HEK293 (cell line): ENCODE data around the gene KLF13.

Experiments used
- CTCF ChIA-PET: fragments of 350-600 bp; formaldehyde crosslinking; extraction: SDS; loops from one replicate; lab custom pipeline; 2021; ENCODE audit warnings: antibody characterized with exemption; lab: Yijun Ruan, JAX
- POLR2A ChIA-PET: fragments of 300-600 bp; formaldehyde crosslinking; extraction: SDS; loops from one replicate; lab custom pipeline; 2020; ENCODE audit warnings: antibody characterized with exemption, inconsistent platforms; lab: Yijun Ruan, JAX
- H3K27ac ChIP-seq: fragments of 200-500 bp; sonication (Bioruptor generic); 2 replicates; pipeline ENCODE4 v1.5.1; 2014; ENCODE audit warnings: low read depth, low read length, control low read depth, inconsistent platforms; ENCODE audit errors: extremely low read depth
- H3K36me3 ChIP-seq, 2 experiments: fragments of 200-500 bp in 1 of 2; sonication (Bioruptor generic) in 1 of 2; 1 replicate in 1 of 2; 2 replicates in 1 of 2; pipeline ENCODE4 v1.5.1; 2014 to 2017; ENCODE audit warnings: inconsistent platforms in 2 of 2, low read length in 2 of 2; ENCODE audit not compliant: control insufficient read depth in 2 of 2, insufficient read depth in 1 of 2
- H3K4me1 ChIP-seq: fragments of 200-500 bp; sonication (Bioruptor generic); 2 replicates; pipeline ENCODE4 v1.5.1; 2014; ENCODE audit warnings: mild to moderate bottlenecking, low read length, inconsistent platforms; ENCODE audit not compliant: control insufficient read depth, insufficient read depth
- H3K4me3 ChIP-seq: 2 replicates; pipeline ENCODE4 v1.5.1; 2011; ENCODE audit warnings: low read depth, mild to moderate bottlenecking, control low read depth, low read length, moderate library complexity
- H3K9me3 ChIP-seq: fragments of 200-500 bp; sonication (Bioruptor generic); 2 replicates; pipeline ENCODE4 v1.5.1; 2014; ENCODE audit warnings: low read depth, low read length, inconsistent platforms; ENCODE audit not compliant: control insufficient read depth, insufficient read depth
- CTCF ChIP-seq: fragments of 450-650 bp; formaldehyde crosslinking; IDR thresholded peaks from 2 replicates; pipeline ENCODE4 v1.5.1; 2016; ENCODE audit warnings: missing biosample characterization, missing genetic modification characterization
- EGR2 ChIP-seq: fragments of 450-650 bp; formaldehyde crosslinking; IDR thresholded peaks from 2 replicates; pipeline ENCODE4 v1.5.1; 2016; ENCODE audit warnings: low read depth, missing biosample characterization, missing genetic modification characterization
- GLIS1 ChIP-seq: fragments of 450-650 bp; formaldehyde crosslinking; IDR thresholded peaks from 2 replicates; pipeline ENCODE4 v1.5.1; 2016; ENCODE audit warnings: missing biosample characterization, missing genetic modification characterization
- GLIS2 ChIP-seq: fragments of 450-650 bp; formaldehyde crosslinking; IDR thresholded peaks from 2 replicates; pipeline ENCODE4 v1.5.1; 2016; ENCODE audit warnings: missing biosample characterization, missing genetic modification characterization
- KLF7 ChIP-seq: fragments of 450-650 bp; formaldehyde crosslinking; IDR thresholded peaks from 2 replicates; pipeline ENCODE4 v1.5.1; 2016; ENCODE audit warnings: missing biosample characterization, missing genetic modification characterization, borderline replicate concordance
- KLF8 ChIP-seq: fragments of 450-650 bp; formaldehyde crosslinking; IDR thresholded peaks from 2 replicates; pipeline ENCODE4 v1.5.1; 2016; ENCODE audit warnings: missing biosample characterization, missing genetic modification characterization
- PATZ1 ChIP-seq: fragments of 450-650 bp; formaldehyde crosslinking; IDR thresholded peaks from 2 replicates; pipeline ENCODE4 v1.5.1; 2016; ENCODE audit warnings: missing biosample characterization, missing genetic modification characterization
- SETDB1 ChIP-seq: IDR thresholded peaks from one replicate; pipeline ENCODE4 v1.6.1; 2017; ENCODE audit warnings: mild to moderate bottlenecking, low read length, moderate library complexity, mixed read lengths; ENCODE audit not compliant: insufficient read length
- SP3 ChIP-seq: fragments of 450-650 bp; formaldehyde crosslinking; IDR thresholded peaks from 2 replicates; pipeline ENCODE4 v1.5.1; 2016; ENCODE audit warnings: missing biosample characterization, missing genetic modification characterization
- ZBTB48 ChIP-seq: fragments of 450-650 bp; formaldehyde crosslinking; IDR thresholded peaks from 2 replicates; pipeline ENCODE4 v1.5.1; 2016; ENCODE audit warnings: missing biosample characterization, missing genetic modification characterization
- ZBTB6 ChIP-seq: fragments of 450-650 bp; formaldehyde crosslinking; IDR thresholded peaks from 2 replicates; pipeline ENCODE4 v1.5.1; 2017; ENCODE audit warnings: missing biosample characterization, missing genetic modification characterization
- ZBTB8A ChIP-seq: fragments of 450-650 bp; formaldehyde crosslinking; IDR thresholded peaks from 2 replicates; pipeline ENCODE4 v1.5.1; 2016; ENCODE audit warnings: missing biosample characterization, missing genetic modification characterization
- ZNF26 ChIP-seq: fragments of 450-650 bp; formaldehyde crosslinking; IDR thresholded peaks from 2 replicates; pipeline ENCODE4 v1.5.1; 2016; ENCODE audit warnings: missing biosample characterization, missing genetic modification characterization
- ZNF274 ChIP-seq, 2 experiments: fragments of 200-500 bp in 1 of 2; fragments of 450-650 bp in 1 of 2; sonication (Bioruptor generic) in 1 of 2; formaldehyde crosslinking in 1 of 2; IDR thresholded peaks; 2 replicates each; pipeline versions ENCODE4 v1.5.1 to v1.6.1; 2014 to 2016; ENCODE audit warnings: borderline replicate concordance in 1 of 2, inconsistent platforms in 1 of 2, low read length in 1 of 2, missing biosample characterization in 1 of 2, missing genetic modification characterization in 1 of 2
- ZNF354C ChIP-seq: fragments of 450-650 bp; formaldehyde crosslinking; IDR thresholded peaks from 2 replicates; pipeline ENCODE4 v1.5.1; 2016; ENCODE audit warnings: missing biosample characterization, missing genetic modification characterization, low read depth, borderline replicate concordance
- ZNF37A ChIP-seq: fragments of 450-650 bp; IDR thresholded peaks from 2 replicates; pipeline ENCODE4 v1.5.1; 2018; ENCODE audit warnings: missing biosample characterization, missing genetic modification characterization
- ZNF391 ChIP-seq: fragments of 450-650 bp; formaldehyde crosslinking; IDR thresholded peaks from 2 replicates; pipeline ENCODE4 v1.5.1; 2016; ENCODE audit warnings: low read depth, missing biosample characterization, missing genetic modification characterization, borderline replicate concordance
- ZNF423 ChIP-seq: fragments of 450-650 bp; formaldehyde crosslinking; IDR thresholded peaks from 2 replicates; pipeline ENCODE4 v1.5.1; 2016; ENCODE audit warnings: missing biosample characterization, missing genetic modification characterization
- ZNF571 ChIP-seq: fragments of 450-650 bp; formaldehyde crosslinking; IDR thresholded peaks from 2 replicates; pipeline ENCODE4 v1.5.0; 2017; ENCODE audit warnings: missing biosample characterization, missing genetic modification characterization
- ZNF660 ChIP-seq: fragments of 450-650 bp; IDR thresholded peaks from 2 replicates; pipeline ENCODE4 v1.5.1; 2018; ENCODE audit warnings: missing biosample characterization, mild to moderate bottlenecking, missing genetic modification characterization

KLF13 gene

GRCh38 chr15:31391687-31392671, 65.3 kb downstream of the KLF13 start (continued):
- 0 out of 2 replicates have a peak, but pooled peaks have one; percentile 23 for TF ChIP-seq PATZ1 (tag by site-specific recombination)
- no peak for TF ChIP-seq ZNF571 (tag by site-specific recombination)
- no peak for TF ChIP-seq ZNF660
- TF ChIP-seq SP3 (tag by site-specific recombination), result peak; percentile 66
- peak; percentile 54 for TF ChIP-seq ZBTB8A (tag by site-specific recombination)
- no peak for TF ChIP-seq KLF7
- peak; percentile 50; the same call in 1 of the 2 replicates for TF ChIP-seq KLF8 (tag by site-specific recombination)
- TF ChIP-seq SETDB1, result no peak
- peak; percentile 32; the same call in 1 of the 2 replicates for TF ChIP-seq GLIS1 (tag by site-specific recombination)
- TF ChIP-seq ZNF37A, result no peak
- 0 out of 2 replicates have a peak, but pooled peaks have one; percentile 58 for TF ChIP-seq ZNF423 (tag by site-specific recombination)
- peak; percentile 16; the same call in 1 of the 2 replicates for TF ChIP-seq EGR2 (tag by site-specific recombination)
- TF ChIP-seq ZBTB48 (tag by site-specific recombination), result no peak
- TF ChIP-seq ZNF391, result no peak
- no peak for TF ChIP-seq ZNF274 (IDR thresholded peaks at IDR 0.05; ENCODE audit: low read length)
- TF ChIP-seq ZNF274 (tag by site-specific recombination; IDR thresholded peaks at IDR 0.05; ENCODE audit: borderline replicate concordance), result no peak
- no peak for TF ChIP-seq ZNF26 (tag by site-specific recombination)
- TF ChIP-seq ZNF354C (tag by site-specific recombination), result no peak
- TF ChIP-seq CTCF (tag by site-specific recombination), result 0 out of 2 replicates have a peak, but pooled peaks have one; percentile 29
- peak; percentile 52; the same call in 1 of the 2 replicates for TF ChIP-seq GLIS2 (tag by site-specific recombination)

GRCh38 chr15:31392761-31393401, 66.2 kb downstream of the KLF13 start:
- H3K4me1 ChIP-seq, result no peaks in the 10 kb centered on the region
- no peaks in the 10 kb centered on the region for H3K36me3 ChIP-seq
- no peak overlapping the region for H3K27ac ChIP-seq
- ChIA-PET POLR2A (interaction anchor here (0.8 to 1.1 kb wide), 2 partner anchors 64 to 67 kb away, joined by 3 to 4 read pairs; partner anchors contain the start of gene KLF13), CTCF (no interaction called here)
- H3K9me3 ChIP-seq, result no peaks in the 10 kb centered on the region
- TF ChIP-seq ZBTB6, result peak; percentile 42; the same call in 1 of the 2 replicates
- no peak for TF ChIP-seq EGR2 (tag by site-specific recombination)
- H3K4me3 ChIP-seq, result no peak overlapping the region; the same call in 1 of the 2 replicates
